Left lung (tissue), 10 donors: ENCODE data around the gene DNAJC15. TPM values are rescaled to one million over a fixed set of nuclear protein-coding genes. Genes with fewer than 3 reads are reported as not detected.
A peak's percentile ranks its signal among the peaks of the same experiment; 100 is the strongest.
"Not testable (repeated sequence)": the region's sequence is repeated elsewhere in the genome, so short reads cannot be mapped to it uniquely, and the experiment has no call there.

Experiments used
- ATAC-seq: fragments of 200-7000 bp; cut with Tn5 transposase; one replicate; pipeline ENCODE4 v1.9.1; 2020; ENCODE audit warnings: moderate library complexity
- DNase-seq, 4 donors: peaks; one replicate each; pipeline ENCODE4 v3.0.0-alpha.2; 2013 to 2020
- H3K27ac ChIP-seq, 2 donors: fragments of 200-600 bp; sonication (generic) in 1 of 2; one replicate each; pipeline versions ENCODE4 v1.5.0 to v1.8.0; 2020 to 2021
- H3K27me3 ChIP-seq, 2 donors: fragments of 200-600 bp; sonication (generic) in 1 of 2; one replicate each; pipeline versions ENCODE4 v1.5.0 to v1.8.0; 2020 to 2021
- H3K36me3 ChIP-seq, 2 donors: fragments of 200-600 bp; sonication (generic) in 1 of 2; one replicate each; pipeline versions ENCODE4 v1.5.0 to v1.8.0; 2020 to 2021
- H3K4me1 ChIP-seq, 2 donors: fragments of 200-600 bp; one replicate each; pipeline ENCODE4 v1.8.0; 2021
- H3K4me3 ChIP-seq, 2 donors: fragments of 200-600 bp; sonication (generic) in 1 of 2; one replicate each; pipeline versions ENCODE4 v1.5.0 to v1.8.0; 2020 to 2021; ENCODE audit warnings: mild to moderate bottlenecking in 1 of 2
- H3K9me3 ChIP-seq, 2 donors: fragments of 200-600 bp; sonication (generic) in 1 of 2; one replicate each; pipeline versions ENCODE4 v1.5.0 to v1.8.0; 2020 to 2021
- CTCF ChIP-seq, 2 donors: fragments of 200-600 bp; sonication (generic) in 1 of 2; IDR thresholded peaks; one replicate each; pipeline versions ENCODE4 v1.5.0 to v1.8.0; 2021; ENCODE audit warnings: antibody characterized with exemption in 2 of 2
- intact Hi-C, 2 donors: fragments of 100-400 bp; cut with DNase I; formaldehyde crosslinking; loops; one replicate each; pipeline versions ENCODE4 v1.11.2 to v1.14.2; 2022
- polyA plus RNA-seq, 6 donors: library from polyadenylated mRNA; unstranded; fragments of 120-200 nt; gene quantifications; one replicate each; pipeline ENCODE4 v1.2.1, GENCODE V29; 2013; ENCODE audit not compliant: insufficient read length in 6 of 6
- total RNA-seq, 2 donors: library from RNA; stranded (reverse); fragmentation: NEBNext Ultra II Directional; extraction: Animal tissue kit (Norgen Biotek cat#: 25700); gene quantifications; one replicate each; pipeline ENCODE4 v1.2.1, GENCODE V29; 2021
- donor health status: DM: no; HTN: yes; CAD: no.
- donor health status: DM: no; HTN: no; CAD: no.

DNAJC15 gene
- total and polyA plus RNA-seq, 8 donors: 12.8 to 28.5 (median 21.9) TPM

GRCh38 chr13:43071824-43072223 lies 48.4 kb downstream of the DNAJC15 start:
- no peak for TF ChIP-seq CTCF (IDR thresholded peaks at IDR 0.05)

GRCh38 chr13:43072394-43072793 lies 49.0 kb downstream of the DNAJC15 start:
- Histone ChIP-seq H3K36me3 (peaks cover 0 to 6% of the 10 kb centered on the region in 2 donors), H3K9me3 (no peaks in the 10 kb centered on the region), H3K27me3 (no peaks in the 10 kb centered on the region), H3K27ac (no peak overlapping the region), H3K4me3 (no peak overlapping the region), H3K4me1 (no peaks in the 10 kb centered on the region)
- DNase-seq (peak in 2 of 4 donors; percentile 49 to 69), ATAC-seq (no peak)
- TF ChIP-seq CTCF (IDR thresholded peaks at IDR 0.05): no peak
- intact Hi-C loops: no loop called here

More at GRCh38 chr13:43071824-43072223, 48.4 kb downstream of the DNAJC15 start:
- ATAC-seq (no peak), DNase-seq (no peak)
- intact Hi-C loops: no loop called here
- H3K9me3 ChIP-seq: no peaks in the 10 kb centered on the region
- H3K4me1 ChIP-seq: no peaks in the 10 kb centered on the region
- H3K36me3 ChIP-seq: peaks cover 0 to 6% of the 10 kb centered on the region in 2 donors
- no peak overlapping the region for H3K27ac ChIP-seq
- H3K4me3 ChIP-seq: no peak overlapping the region
- H3K27me3 ChIP-seq: no peaks in the 10 kb centered on the region

- Histone ChIP-seq H3K9me3 (no peaks in the 10 kb centered on the region), H3K4me1 (no peaks in the 10 kb centered on the region), H3K4me3 (no peak overlapping the region), H3K27me3 (no peaks in the 10 kb centered on the region), H3K36me3 (no peaks in the 10 kb centered on the region), H3K27ac (no peak overlapping the region)
- ATAC-seq (peak; percentile 39), DNase-seq (no peak)
- no peak for TF ChIP-seq CTCF (IDR thresholded peaks at IDR 0.05)
- intact Hi-C loops: no loop called here
These were observed 51.6 kb downstream of the DNAJC15 start for GRCh38 chr13:43074824-43075510.

GRCh38 chr13:43075511-43075902 lies 52.1 kb downstream of the DNAJC15 start:
- intact Hi-C loops, H3K36me3 ChIP-seq, H3K27ac ChIP-seq, H3K4me3 ChIP-seq, H3K4me1 ChIP-seq, H3K9me3 ChIP-seq, ATAC-seq, H3K27me3 ChIP-seq, DNase-seq: not testable (repeated sequence)

GRCh38 chr13:43077046-43077445 lies 53.7 kb downstream of the DNAJC15 start:
- Histone ChIP-seq H3K4me1 (no peaks in the 10 kb centered on the region), H3K27me3 (no peaks in the 10 kb centered on the region), H3K36me3 (no peaks in the 10 kb centered on the region), H3K9me3 (no peaks in the 10 kb centered on the region), H3K27ac (no peak overlapping the region), H3K4me3 (no peak overlapping the region)
- no peak for ATAC-seq
- TF ChIP-seq CTCF (IDR thresholded peaks at IDR 0.05): no peak
- DNase-seq: peak in 2 of 4 donors; percentile 29 to 46
- intact Hi-C loops: no loop called here

- Histone ChIP-seq H3K9me3 (no peaks in the 10 kb centered on the region), H3K4me3 (no peak overlapping the region), H3K27me3 (no peaks in the 10 kb centered on the region), H3K4me1 (no peaks in the 10 kb centered on the region), H3K27ac (no peak overlapping the region), H3K36me3 (no peaks in the 10 kb centered on the region)
- intact Hi-C loops: no loop called here
- ATAC-seq: no peak
- TF ChIP-seq CTCF (IDR thresholded peaks at IDR 0.05): no peak
- no peak for DNase-seq
These were observed 54.1 kb downstream of the DNAJC15 start for GRCh38 chr13:43077461-43077860.
